Panc1 (cell line): ENCODE data around the gene KCNQ2. TPM values are rescaled to one million over a fixed set of nuclear protein-coding genes. Genes with fewer than 3 reads are reported as not detected.

Source experiments
- ATAC-seq: fragments of 200-7000 bp; cut with Tn5 transposase; 2 replicates; pipeline ENCODE4 v1.9.1; 2020; ENCODE audit warnings: mild to moderate bottlenecking, moderate library complexity
- BruUV-seq: library from RNA; stranded (reverse); fragments of 400-500 nt; replicated peaks from 2 replicates; lab custom pipeline; 2021; lab: Mats Ljungman, UMichigan
- CTCF ChIA-PET: fragments of 300-600 bp; sonication (Branson Sonifier 250); formaldehyde crosslinking; loops from one replicate; lab custom pipeline; 2022; ENCODE audit warnings: antibody characterized with exemption; lab: Charles Lee
- POLR2A ChIA-PET: fragments of 300-600 bp; sonication (Branson Sonifier 250); formaldehyde crosslinking; loops from one replicate; lab custom pipeline; 2022; ENCODE audit warnings: antibody characterized with exemption; lab: Charles Lee
- DNase-seq: peaks from one replicate; pipeline ENCODE4 v3.0.0-alpha.2; 2010; ENCODE audit warnings: low read depth, low spot score
- H3K27ac ChIP-seq: 2 replicates; pipeline ENCODE4 v1.5.1; 2011; ENCODE audit warnings: mild to moderate bottlenecking, low read length, inconsistent platforms
- H3K27me3 ChIP-seq: fragments of 200-500 bp; sonication (Bioruptor generic); 2 replicates; pipeline ENCODE4 v1.6.0; 2014; ENCODE audit warnings: low read length, inconsistent platforms; ENCODE audit not compliant: control insufficient read depth, insufficient read depth
- H3K36me3 ChIP-seq: fragments of 200-500 bp; sonication (Bioruptor generic); 2 replicates; pipeline ENCODE4 v1.5.1; 2014; ENCODE audit warnings: inconsistent platforms, mild to moderate bottlenecking, low read length, moderate library complexity; ENCODE audit not compliant: control insufficient read depth, insufficient read depth
- H3K4me1 ChIP-seq: 2 replicates; pipeline ENCODE4 v1.5.1; 2011; ENCODE audit warnings: inconsistent platforms, mild to moderate bottlenecking, low read length, moderate library complexity; ENCODE audit not compliant: control insufficient read depth, insufficient read depth
- H3K4me3 ChIP-seq, 2 experiments: 2 replicates each; pipeline ENCODE4 v1.5.1; 2011 to 2012; ENCODE audit warnings: low read depth in 2 of 2, low read length in 2 of 2, mild to moderate bottlenecking in 2 of 2, inconsistent platforms in 1 of 2, moderate library complexity in 1 of 2
- H3K9me3 ChIP-seq: fragments of 200-500 bp; sonication (Bioruptor generic); 2 replicates; pipeline ENCODE4 v1.5.1; 2014; ENCODE audit warnings: low read depth, mild to moderate bottlenecking, inconsistent platforms, low read length, moderate library complexity; ENCODE audit not compliant: control insufficient read depth, insufficient read depth
- CTCF ChIP-seq: fragments of 450-650 bp; IDR thresholded peaks from 2 replicates; pipeline ENCODE4 v1.5.1; 2017; ENCODE audit warnings: mild to moderate bottlenecking
- POLR2AphosphoS5 ChIP-seq: IDR thresholded peaks from 2 replicates; pipeline ENCODE4 v1.6.1; 2012; ENCODE audit warnings: mild to moderate bottlenecking, low read depth, low read length, moderate library complexity
- SIN3A ChIP-seq: IDR thresholded peaks from 2 replicates; pipeline ENCODE4 v1.6.1; 2012; ENCODE audit warnings: low read depth, mild to moderate bottlenecking, low read length, moderate library complexity, borderline replicate concordance; ENCODE audit not compliant: insufficient read depth
- TCF7L2 ChIP-seq: IDR thresholded peaks from 2 replicates; pipeline ENCODE4 v1.6.1; 2011; ENCODE audit warnings: mild to moderate bottlenecking, low read depth, low read length, inconsistent platforms
- in situ Hi-C: cut with HindIII; loops from 2 replicates; pipeline ENCODE4 v1.10.0; 2016; ENCODE audit warnings: low sequenced_read_pairs, low pct_unique_long_range_greater_than_20kb
- intact Hi-C: fragments of 100-400 bp; cut with micrococcal nuclease; formaldehyde crosslinking; loops from one replicate; pipeline ENCODE4 v1.10.0; 2022; ENCODE audit not compliant: unreplicated experiment
- total RNA-seq: library from RNA; stranded (reverse); gene quantifications from one replicate; pipeline ENCODE4 v1.2.1, GENCODE V29; 2021; ENCODE audit not compliant: unreplicated experiment
- TF ChIP-seq, protein P1 (sequence below), 2 experiments: IDR thresholded peaks; 2 replicates each; pipeline ENCODE4 v1.6.1; 2011 to 2012; ENCODE audit warnings: low read depth in 2 of 2, control low read depth in 1 of 2, low read length in 1 of 2, mild to moderate bottlenecking in 1 of 2, moderate library complexity in 1 of 2; ENCODE audit not compliant: insufficient read depth in 1 of 2

Gene KCNQ2
- total RNA-seq, 1 experiment from 2014 or later = 19.4 TPM

DNA sequence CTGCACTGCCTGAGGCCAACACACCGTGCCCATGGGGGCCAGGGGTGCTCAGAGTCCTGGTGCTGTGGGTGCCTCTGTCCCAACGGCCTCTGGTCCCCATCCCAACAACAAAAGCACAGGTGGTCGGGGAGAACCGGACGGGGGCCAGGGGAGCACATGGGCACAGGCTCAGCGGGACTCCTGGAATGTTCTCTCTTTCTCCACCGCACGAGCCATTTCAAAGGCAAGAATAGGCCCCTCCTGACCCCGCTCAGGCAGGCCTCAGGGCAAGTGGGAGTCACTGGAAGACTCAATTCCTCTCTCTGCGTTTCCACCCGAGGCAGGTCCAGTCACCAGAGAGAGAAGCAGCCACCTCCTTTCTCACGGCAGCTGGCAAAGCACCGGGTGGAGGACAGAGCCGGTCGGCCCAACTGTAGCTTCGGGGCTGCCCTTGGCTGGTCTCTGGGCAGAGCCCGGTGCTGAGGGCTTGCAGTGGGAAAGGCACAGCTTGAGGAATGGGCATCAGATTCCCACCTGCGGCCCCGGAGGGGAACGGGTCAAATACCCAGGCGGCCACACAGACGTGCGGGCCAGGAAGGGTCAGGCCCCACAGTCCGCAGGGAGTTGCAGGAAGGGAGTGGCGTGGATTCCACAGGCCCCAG lies 55.2 kb downstream of the KCNQ2 start:
- no peak overlapping the region for H3K4me3 ChIP-seq
- H3K36me3 ChIP-seq = no peaks in the 10 kb centered on the region
- ATAC-seq = no peak; the same call in 1 of the 2 replicates
- H3K27me3 ChIP-seq = no peaks in the 10 kb centered on the region
- in situ Hi-C loops (no loop called here), intact Hi-C loops (no loop called here)
- H3K9me3 ChIP-seq = no peaks in the 10 kb centered on the region
- CTCF ChIA-PET = no interaction called here
- DNase-seq = no peak
- no peak overlapping the region for H3K27ac ChIP-seq
- BruUV-seq = no TSS peak
- TF ChIP-seq POLR2AphosphoS5 = no peak
- POLR2A ChIA-PET = no interaction called here
- no peaks in the 10 kb centered on the region for H3K4me1 ChIP-seq

GRCh38 chr20:63416631-63417030 lies 55.8 kb downstream of the KCNQ2 start:
- ChIA-PET POLR2A (no interaction called here), CTCF (no interaction called here)
- Histone ChIP-seq H3K27me3 (no peaks in the 10 kb centered on the region), H3K27ac (no peak overlapping the region), H3K9me3 (no peaks in the 10 kb centered on the region), H3K36me3 (no peaks in the 10 kb centered on the region), H3K4me1 (no peaks in the 10 kb centered on the region), H3K4me3 (no peak overlapping the region)
- BruUV-seq = no TSS peak
- DNase-seq (no peak), ATAC-seq (no peak)
- in situ Hi-C loops (no loop called here), intact Hi-C loops (no loop called here)
- TF ChIP-seq SIN3A = no peak
- no peak for TF ChIP-seq TCF7L2
- TF ChIP-seq POLR2AphosphoS5 = no peak
- no peak for TF ChIP-seq CTCF
- TF ChIP-seq, protein P1, sequence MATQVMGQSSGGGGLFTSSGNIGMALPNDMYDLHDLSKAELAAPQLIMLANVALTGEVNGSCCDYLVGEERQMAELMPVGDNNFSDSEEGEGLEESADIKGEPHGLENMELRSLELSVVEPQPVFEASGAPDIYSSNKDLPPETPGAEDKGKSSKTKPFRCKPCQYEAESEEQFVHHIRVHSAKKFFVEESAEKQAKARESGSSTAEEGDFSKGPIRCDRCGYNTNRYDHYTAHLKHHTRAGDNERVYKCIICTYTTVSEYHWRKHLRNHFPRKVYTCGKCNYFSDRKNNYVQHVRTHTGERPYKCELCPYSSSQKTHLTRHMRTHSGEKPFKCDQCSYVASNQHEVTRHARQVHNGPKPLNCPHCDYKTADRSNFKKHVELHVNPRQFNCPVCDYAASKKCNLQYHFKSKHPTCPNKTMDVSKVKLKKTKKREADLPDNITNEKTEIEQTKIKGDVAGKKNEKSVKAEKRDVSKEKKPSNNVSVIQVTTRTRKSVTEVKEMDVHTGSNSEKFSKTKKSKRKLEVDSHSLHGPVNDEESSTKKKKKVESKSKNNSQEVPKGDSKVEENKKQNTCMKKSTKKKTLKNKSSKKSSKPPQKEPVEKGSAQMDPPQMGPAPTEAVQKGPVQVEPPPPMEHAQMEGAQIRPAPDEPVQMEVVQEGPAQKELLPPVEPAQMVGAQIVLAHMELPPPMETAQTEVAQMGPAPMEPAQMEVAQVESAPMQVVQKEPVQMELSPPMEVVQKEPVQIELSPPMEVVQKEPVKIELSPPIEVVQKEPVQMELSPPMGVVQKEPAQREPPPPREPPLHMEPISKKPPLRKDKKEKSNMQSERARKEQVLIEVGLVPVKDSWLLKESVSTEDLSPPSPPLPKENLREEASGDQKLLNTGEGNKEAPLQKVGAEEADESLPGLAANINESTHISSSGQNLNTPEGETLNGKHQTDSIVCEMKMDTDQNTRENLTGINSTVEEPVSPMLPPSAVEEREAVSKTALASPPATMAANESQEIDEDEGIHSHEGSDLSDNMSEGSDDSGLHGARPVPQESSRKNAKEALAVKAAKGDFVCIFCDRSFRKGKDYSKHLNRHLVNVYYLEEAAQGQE (IDR thresholded peaks at IDR 0.05; ENCODE audit: insufficient read depth in 1 of 2, low read depth in 2 of 2, low read length in 1 of 2) = no peak

- CTCF ChIA-PET = no interaction called here
Measured at GRCh38 chr20:63415647-63416391, 56.6 kb downstream of the KCNQ2 start.

More at GRCh38 chr20:63415647-63416391, 56.6 kb downstream of the KCNQ2 start:
- Histone ChIP-seq H3K27me3 (no peaks in the 10 kb centered on the region), H3K4me3 (no peak overlapping the region), H3K9me3 (no peaks in the 10 kb centered on the region), H3K36me3 (no peaks in the 10 kb centered on the region), H3K27ac (no peak overlapping the region), H3K4me1 (no peaks in the 10 kb centered on the region)
- no TSS peak for BruUV-seq
- intact Hi-C loops (no loop called here), in situ Hi-C loops (no loop called here)
- POLR2A ChIA-PET = no interaction called here
- DNase-seq (no peak), ATAC-seq (no peak)
- TF ChIP-seq, protein P1 (IDR thresholded peaks at IDR 0.05; ENCODE audit: insufficient read depth in 1 of 2, low read depth in 2 of 2, low read length in 1 of 2) = no peak
- no peak for TF ChIP-seq POLR2AphosphoS5
- TF ChIP-seq SIN3A = no peak
- TF ChIP-seq CTCF = no peak
- no peak for TF ChIP-seq TCF7L2
